22Rv1 (cell line): ENCODE data around the gene HES4.

ENCODE experiments used
- CTCF ChIP-seq: fragments of 450-650 bp; IDR thresholded peaks from 2 replicates; pipeline ENCODE4 v1.5.1; 2017; ENCODE audit warnings: mild to moderate bottlenecking
- ZFX ChIP-seq: fragments of 450-650 bp; IDR thresholded peaks from 2 replicates; pipeline ENCODE4 v1.6.1; 2017; ENCODE audit warnings: antibody characterized with exemption, borderline replicate concordance

DNA sequence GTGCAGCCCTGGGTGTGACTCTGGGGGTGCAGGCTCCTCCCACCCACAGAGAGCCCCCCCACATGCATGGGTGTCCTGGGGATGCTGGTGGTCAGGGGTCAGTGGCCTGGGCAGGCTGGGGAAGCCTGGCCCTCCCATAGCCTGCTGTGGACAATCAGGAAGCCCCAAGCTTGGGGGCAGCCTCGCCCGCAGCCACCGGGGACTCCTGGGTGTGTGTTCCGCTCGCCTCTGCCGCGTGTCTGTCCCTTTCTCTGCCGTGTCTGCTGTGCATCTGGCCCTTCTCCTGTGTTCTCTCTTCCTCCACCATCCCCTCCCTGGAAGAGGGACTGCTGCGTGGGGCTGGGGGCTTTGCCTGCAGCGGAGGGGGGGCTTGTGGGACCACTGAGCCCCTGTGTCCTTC lies 42.9 kb upstream of the HES4 start:
- no peak for TF ChIP-seq CTCF
- no peak for TF ChIP-seq ZFX
